ENCODE data around the gene R3HDML. TPM values are rescaled to one million over a fixed set of nuclear protein-coding genes. Genes with fewer than 3 reads are reported as not detected.
A peak's percentile ranks its signal among the peaks of the same experiment; 100 is the strongest.

R3HDML gene
- total and polyA plus RNA-seq, 2 of the 13 experiments (the other 11 are each of a cell fraction or from before 2014, with no cell fraction given), result not detected

- 0 out of 2 replicates have a peak, but pooled peaks have one; percentile 58 for TF ChIP-seq ZNF205 (CRISPR knock-in tag; IDR thresholded peaks at IDR 0.05)
- no peak for TF ChIP-seq ETV5 (CRISPR knock-in tag; IDR thresholded peaks at IDR 0.05; ENCODE audit: borderline replicate concordance)
- TF ChIP-seq HNF4A (CRISPR knock-in tag; IDR thresholded peaks at IDR 0.05), result peak; percentile 86
- TF ChIP-seq ZNF317 (CRISPR knock-in tag; IDR thresholded peaks at IDR 0.05), result peak; percentile 22; the same call in 1 of the 2 replicates
- TF ChIP-seq ZNF629 (CRISPR knock-in tag; conservative IDR thresholded peaks at IDR 0.05), result peak; percentile 94
- TF ChIP-seq ZNF512 (CRISPR knock-in tag; IDR thresholded peaks at IDR 0.05), result no peak
- no peak for TF ChIP-seq MXD4 (CRISPR knock-in tag; IDR thresholded peaks at IDR 0.05)
- TF ChIP-seq ZNF234 (CRISPR knock-in tag; conservative IDR thresholded peaks at IDR 0.05), result no peak
- TF ChIP-seq TFAP4 (IDR thresholded peaks at IDR 0.05; ENCODE audit: borderline replicate concordance, low read depth), result peak; percentile 89; the same call in 1 of the 2 replicates
- TF ChIP-seq POLR2AphosphoS5 (IDR thresholded peaks at IDR 0.05; ENCODE audit: low read depth, low read length), result peak; percentile 67
- TF ChIP-seq ZNF646 (CRISPR knock-in tag; IDR thresholded peaks at IDR 0.05), result no peak
- TF ChIP-seq ZNF33B (CRISPR knock-in tag; IDR thresholded peaks at IDR 0.05), result 0 out of 2 replicates have a peak, but pooled peaks have one; percentile 35
- TF ChIP-seq ZNF83 (CRISPR knock-in tag; IDR thresholded peaks at IDR 0.05; ENCODE audit: borderline replicate concordance), result peak; percentile 48; the same call in 1 of the 2 replicates
- no peak for TF ChIP-seq ZNF543 (CRISPR knock-in tag; IDR thresholded peaks at IDR 0.05)
- no peak for TF ChIP-seq GPN1 (CRISPR knock-in tag; IDR thresholded peaks at IDR 0.05; ENCODE audit: borderline replicate concordance)
- 0 out of 2 replicates have a peak, but pooled peaks have one; percentile 5 for TF ChIP-seq SRY (CRISPR knock-in tag; IDR thresholded peaks at IDR 0.05)
- peak; percentile 3; the same call in 1 of the 2 replicates for TF ChIP-seq POGK (CRISPR knock-in tag; conservative IDR thresholded peaks at IDR 0.05)
These were observed 58.9 kb downstream of the R3HDML start (continued) for GRCh38 chr20:44395461-44396340.

All from HepG2 (cell line).